ENCODE data around the gene SCAMP5. TPM values are rescaled to one million over a fixed set of nuclear protein-coding genes. Genes with fewer than 3 reads are reported as not detected.

The SCAMP5 gene
- total RNA-seq, 1 donor, result 1.1 TPM

DNA sequence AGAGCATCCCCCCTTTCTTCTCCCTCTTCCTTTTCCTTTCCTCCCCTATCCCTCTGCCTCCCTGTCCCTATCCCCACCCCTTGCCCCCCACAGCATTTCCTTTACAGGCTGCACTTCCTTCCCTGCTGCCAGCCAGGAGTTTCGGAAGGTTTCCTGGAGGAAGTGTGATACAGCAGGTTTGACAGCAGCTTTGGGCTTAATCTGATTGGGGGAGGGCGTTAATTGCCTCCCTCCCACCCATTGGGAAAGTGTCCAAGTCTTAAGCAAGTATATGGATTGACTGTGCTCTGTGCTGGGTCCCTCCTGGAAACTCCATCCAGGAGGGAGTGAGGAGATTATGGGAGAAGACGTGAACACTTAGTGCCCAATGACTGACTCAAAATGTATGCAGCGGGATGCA is 1.8 kb downstream of the SCAMP5 start:
- no peak for DNase-seq (ENCODE audit: low read depth)
- H3K4me3 ChIP-seq (ENCODE audit: low read depth, low read length), result no peak overlapping the region
- TF ChIP-seq, protein P1, sequence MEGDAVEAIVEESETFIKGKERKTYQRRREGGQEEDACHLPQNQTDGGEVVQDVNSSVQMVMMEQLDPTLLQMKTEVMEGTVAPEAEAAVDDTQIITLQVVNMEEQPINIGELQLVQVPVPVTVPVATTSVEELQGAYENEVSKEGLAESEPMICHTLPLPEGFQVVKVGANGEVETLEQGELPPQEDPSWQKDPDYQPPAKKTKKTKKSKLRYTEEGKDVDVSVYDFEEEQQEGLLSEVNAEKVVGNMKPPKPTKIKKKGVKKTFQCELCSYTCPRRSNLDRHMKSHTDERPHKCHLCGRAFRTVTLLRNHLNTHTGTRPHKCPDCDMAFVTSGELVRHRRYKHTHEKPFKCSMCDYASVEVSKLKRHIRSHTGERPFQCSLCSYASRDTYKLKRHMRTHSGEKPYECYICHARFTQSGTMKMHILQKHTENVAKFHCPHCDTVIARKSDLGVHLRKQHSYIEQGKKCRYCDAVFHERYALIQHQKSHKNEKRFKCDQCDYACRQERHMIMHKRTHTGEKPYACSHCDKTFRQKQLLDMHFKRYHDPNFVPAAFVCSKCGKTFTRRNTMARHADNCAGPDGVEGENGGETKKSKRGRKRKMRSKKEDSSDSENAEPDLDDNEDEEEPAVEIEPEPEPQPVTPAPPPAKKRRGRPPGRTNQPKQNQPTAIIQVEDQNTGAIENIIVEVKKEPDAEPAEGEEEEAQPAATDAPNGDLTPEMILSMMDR (IDR thresholded peaks at IDR 0.05; ENCODE audit: insufficient read depth, low read length), result no peak

DNA sequence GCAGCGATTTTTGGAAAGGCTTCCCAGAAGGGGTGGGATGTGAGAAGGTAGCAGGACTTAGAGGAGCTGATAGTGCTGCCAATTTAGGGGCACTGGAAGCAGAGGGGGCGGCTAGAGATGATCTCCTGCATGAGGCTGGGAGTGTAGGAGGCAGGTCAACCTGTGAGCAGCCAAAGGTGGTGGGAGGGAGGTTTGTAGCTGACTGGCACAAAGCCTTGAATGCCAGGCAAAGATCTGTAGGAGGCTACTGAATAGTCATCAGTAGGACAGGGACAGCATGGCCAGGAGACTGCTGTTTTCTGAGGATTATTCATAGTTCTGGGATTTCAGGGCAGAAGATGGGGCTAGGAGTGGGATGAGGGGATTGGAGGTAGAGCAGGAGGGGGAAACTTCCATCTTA is 2.2 kb downstream of the SCAMP5 start:
- TF ChIP-seq, protein P1 (IDR thresholded peaks at IDR 0.05; ENCODE audit: insufficient read depth, low read length), result no peak
- no peak overlapping the region for H3K4me3 ChIP-seq (ENCODE audit: low read depth, low read length)
- no peak for DNase-seq (ENCODE audit: low read depth)

DNA sequence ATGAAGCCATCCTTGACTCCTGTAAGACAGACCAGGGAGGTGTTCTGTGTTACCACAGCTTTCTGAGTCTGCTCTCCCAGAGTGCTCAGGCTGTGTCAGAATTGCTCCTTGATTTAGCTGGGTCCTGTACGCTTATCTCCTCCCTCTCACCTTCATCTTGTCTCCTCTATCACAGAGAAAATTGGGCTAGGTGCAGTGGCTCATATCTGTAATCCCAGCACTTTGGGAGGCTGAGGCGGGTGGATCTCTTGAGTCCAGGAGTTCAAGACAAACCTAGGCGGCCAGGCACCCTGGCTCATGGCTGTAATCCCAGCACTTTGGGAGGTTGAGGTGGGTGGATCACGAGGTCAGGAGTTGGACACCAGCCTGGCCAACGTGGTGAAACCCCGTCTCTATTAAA is 5.9 kb downstream of the SCAMP5 start:
- no peak overlapping the region for H3K4me3 ChIP-seq (ENCODE audit: low read depth, low read length)
- no peak for DNase-seq (ENCODE audit: low read depth)
- TF ChIP-seq, protein P1 (IDR thresholded peaks at IDR 0.05; ENCODE audit: insufficient read depth, low read length), result no peak

DNA sequence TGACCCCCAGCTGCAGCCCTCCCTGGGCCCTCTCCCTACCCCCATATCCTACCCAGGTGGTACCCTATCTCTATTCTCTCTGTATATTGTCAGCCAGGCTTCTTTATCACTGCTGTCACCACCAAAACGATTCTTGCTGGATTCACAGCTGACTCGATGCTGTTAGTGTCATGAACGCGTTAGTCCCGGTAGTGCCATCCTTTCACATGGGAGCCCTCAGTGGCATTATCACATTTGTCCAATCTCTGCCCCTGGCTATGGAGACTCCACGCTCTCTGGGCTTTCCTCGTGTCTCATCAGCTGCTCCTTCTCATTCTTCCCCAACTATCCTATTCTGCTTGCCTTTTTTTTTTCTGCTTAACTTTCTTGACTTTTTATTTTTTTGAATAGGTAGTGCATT is 7.0 kb downstream of the SCAMP5 start:
- no peak overlapping the region for H3K4me3 ChIP-seq (ENCODE audit: low read depth, low read length)
- TF ChIP-seq, protein P1 (IDR thresholded peaks at IDR 0.05; ENCODE audit: insufficient read depth, low read length), result no peak
- DNase-seq (ENCODE audit: low read depth), result no peak

DNA sequence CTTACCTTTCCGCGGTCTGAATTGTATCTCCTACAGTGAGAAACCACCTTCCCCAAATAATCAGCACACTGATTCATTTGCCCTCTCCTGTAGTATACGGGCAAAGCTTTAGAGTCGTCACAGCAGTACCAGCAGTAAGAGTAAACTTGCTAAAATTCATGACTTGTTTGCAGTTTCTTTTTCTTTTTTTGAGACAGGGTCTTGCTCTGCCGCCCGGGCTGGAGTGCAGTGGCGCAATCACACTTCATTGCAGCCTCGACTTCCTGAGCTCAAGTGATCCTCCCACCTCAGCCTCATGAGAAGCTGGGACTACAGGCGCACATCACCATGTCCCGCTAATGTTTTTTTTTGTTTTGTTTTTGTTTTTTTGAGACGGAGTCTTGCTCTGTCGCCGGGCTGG is 11.9 kb downstream of the SCAMP5 start:
- TF ChIP-seq, protein P1 (IDR thresholded peaks at IDR 0.05; ENCODE audit: insufficient read depth, low read length), result no peak
- DNase-seq (ENCODE audit: low read depth), result no peak
- no peak overlapping the region for H3K4me3 ChIP-seq (ENCODE audit: low read depth, low read length)

DNA sequence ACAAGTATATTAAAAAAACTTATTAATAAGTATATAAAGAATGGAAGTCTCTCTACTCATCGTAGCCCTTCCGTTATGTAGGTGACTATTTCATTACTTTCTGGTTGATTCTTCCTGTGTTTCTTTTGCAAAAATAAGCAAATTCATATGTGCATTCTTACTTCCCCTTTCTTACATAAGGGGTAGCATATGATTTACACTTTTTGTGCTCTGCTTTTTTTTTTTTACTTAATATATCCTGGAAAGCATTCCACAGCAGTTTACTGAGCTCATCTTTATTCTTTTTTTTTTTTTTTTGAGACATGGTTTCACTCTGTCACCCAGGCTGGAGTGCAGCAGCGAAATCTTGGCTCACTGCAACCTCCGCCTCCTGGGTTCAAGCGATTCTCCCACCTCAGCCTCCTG is 12.9 kb downstream of the SCAMP5 start:
- DNase-seq (ENCODE audit: low read depth), result no peak
- no peak overlapping the region for H3K4me3 ChIP-seq (ENCODE audit: low read depth, low read length)
- TF ChIP-seq, protein P1 (IDR thresholded peaks at IDR 0.05; ENCODE audit: insufficient read depth, low read length), result no peak

DNA sequence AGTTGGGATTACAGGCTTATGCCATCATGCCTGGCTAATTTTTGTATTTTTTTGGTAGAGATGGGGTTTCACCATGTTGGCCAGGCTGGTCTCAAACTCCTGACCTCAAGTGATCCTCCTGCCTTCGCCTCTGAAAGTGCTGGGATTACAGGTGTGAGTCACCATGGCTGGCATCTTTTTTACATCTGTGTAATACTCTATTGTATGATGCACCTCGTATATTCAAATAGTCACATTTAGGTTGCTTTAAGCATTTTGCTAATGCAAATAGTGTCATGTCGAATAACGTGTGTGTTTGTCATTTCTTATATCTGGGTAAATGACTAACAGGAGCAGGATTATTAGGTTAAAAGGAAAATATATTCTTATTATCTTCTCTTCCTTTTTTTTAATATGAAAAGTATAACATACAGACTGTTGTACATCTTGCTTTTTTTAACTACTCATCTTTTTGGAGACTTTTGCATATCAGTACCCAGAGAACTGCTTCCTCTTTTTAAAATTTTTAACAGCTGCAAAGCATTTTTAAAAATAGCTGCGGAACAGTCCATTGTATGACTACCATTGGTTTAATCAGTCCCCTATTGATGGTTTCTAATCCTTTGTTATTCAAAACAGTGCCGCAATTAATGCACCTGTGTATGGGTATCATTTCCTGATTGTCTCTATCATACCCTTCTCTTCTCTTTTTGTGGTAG is 13.4 kb downstream of the SCAMP5 start:
- no peak overlapping the region for H3K4me3 ChIP-seq (ENCODE audit: low read depth, low read length)
- DNase-seq (ENCODE audit: low read depth), result no peak
- TF ChIP-seq, protein P1 (IDR thresholded peaks at IDR 0.05; ENCODE audit: insufficient read depth, low read length), result no peak
